Natural killer cell (primary cell): Measurements from ENCODE around the gene NUAK1. TPM values are rescaled to one million over a fixed set of nuclear protein-coding genes. Genes with fewer than 3 reads are reported as not detected.

Experiments used
- ATAC-seq, 3 donors: fragments of 150-1000 bp in 2 of 3; fragments of 200-7000 bp in 1 of 3; cut with Tn5 transposase; 1 replicate in 1 of 3; 2 replicates in 2 of 3; pipeline ENCODE4 v1.10.0; 2021; ENCODE audit warnings: mild to moderate bottlenecking in 2 of 3, moderate library complexity in 2 of 3
- DNase-seq, 2 donors: peaks; one replicate each; pipeline versions ENCODE4 v3.0.0 to v3.0.0-alpha.2; 2013 to 2021; ENCODE audit warnings: mixed read lengths in 1 of 2
- H3K27ac ChIP-seq: one replicate; pipeline ENCODE4 v1.5.1; 2013; ENCODE audit warnings: mild to moderate bottlenecking, low read length
- H3K27me3 ChIP-seq: one replicate; pipeline ENCODE4 v1.6.1; 2013; ENCODE audit warnings: low read length; ENCODE audit not compliant: control insufficient read depth, insufficient read depth
- H3K36me3 ChIP-seq: one replicate; pipeline ENCODE4 v1.6.1; 2013; ENCODE audit warnings: low read length; ENCODE audit not compliant: control insufficient read depth, insufficient read depth
- H3K4me1 ChIP-seq: one replicate; pipeline ENCODE4 v1.6.1; 2013; ENCODE audit warnings: low read length; ENCODE audit not compliant: control insufficient read depth, insufficient read depth
- H3K4me3 ChIP-seq: one replicate; pipeline ENCODE4 v1.5.1; 2013; ENCODE audit warnings: low read length
- H3K9me3 ChIP-seq: one replicate; pipeline ENCODE4 v1.6.1; 2013; ENCODE audit warnings: low read length; ENCODE audit not compliant: control insufficient read depth, insufficient read depth
- H3K27ac Mint-ChIP-seq, 2 donors: one replicate each; pipeline ENCODE4 v1.8.0; 2022; ENCODE audit warnings: mild to moderate bottlenecking in 2 of 2, mixed read lengths in 2 of 2, moderate library complexity in 1 of 2
- H3K27me3 Mint-ChIP-seq, 2 donors: one replicate each; pipeline ENCODE4 v1.8.0; 2022; ENCODE audit warnings: low read depth in 2 of 2, mixed read lengths in 2 of 2
- H3K36me3 Mint-ChIP-seq: one replicate; pipeline ENCODE4 v1.8.0; 2022; ENCODE audit warnings: mixed read lengths
- H3K4me1 Mint-ChIP-seq, 2 donors: one replicate each; pipeline ENCODE4 v1.8.0; 2022; ENCODE audit warnings: mixed read lengths in 2 of 2
- H3K4me3 Mint-ChIP-seq: one replicate; pipeline ENCODE4 v1.8.0; 2022; ENCODE audit warnings: mild to moderate bottlenecking, moderate library complexity, mixed read lengths
- H3K9me3 Mint-ChIP-seq, 2 donors: one replicate each; pipeline ENCODE4 v1.8.0; 2022; ENCODE audit warnings: mixed read lengths in 2 of 2
- WGBS: methylation state at CpG from one replicate; pipeline ENCODE4 v1.1.7; 2013; ENCODE audit warnings: missing lambda C conversion rate; ENCODE audit not compliant: insufficient coverage; 5-methylcytosine and 5-hydroxymethylcytosine counted together
- intact Hi-C: fragments of 100-400 bp; cut with micrococcal nuclease; formaldehyde crosslinking; loops from one replicate; pipeline ENCODE4 v1.14.2; 2022
- total RNA-seq, 4 donors: library from RNA; stranded (reverse); fragments of 120-200 nt in 1 of 4; gene quantifications; one replicate each; pipeline versions ENCODE4 v1.2.3 to v1.2.4, GENCODE V29; 2013 to 2022
- TF ChIP-seq, protein P1 (sequence below): fragments of 200-600 bp; IDR thresholded peaks from one replicate; pipeline ENCODE4 v1.8.0; 2022; ENCODE audit warnings: antibody characterized with exemption

Gene NUAK1
- total RNA-seq, 3 donors from 2014 or later (not counting 1 experiment from before 2014, with no cell fraction given): 1.4 to 10.9 (median 3.4) TPM

DNA sequence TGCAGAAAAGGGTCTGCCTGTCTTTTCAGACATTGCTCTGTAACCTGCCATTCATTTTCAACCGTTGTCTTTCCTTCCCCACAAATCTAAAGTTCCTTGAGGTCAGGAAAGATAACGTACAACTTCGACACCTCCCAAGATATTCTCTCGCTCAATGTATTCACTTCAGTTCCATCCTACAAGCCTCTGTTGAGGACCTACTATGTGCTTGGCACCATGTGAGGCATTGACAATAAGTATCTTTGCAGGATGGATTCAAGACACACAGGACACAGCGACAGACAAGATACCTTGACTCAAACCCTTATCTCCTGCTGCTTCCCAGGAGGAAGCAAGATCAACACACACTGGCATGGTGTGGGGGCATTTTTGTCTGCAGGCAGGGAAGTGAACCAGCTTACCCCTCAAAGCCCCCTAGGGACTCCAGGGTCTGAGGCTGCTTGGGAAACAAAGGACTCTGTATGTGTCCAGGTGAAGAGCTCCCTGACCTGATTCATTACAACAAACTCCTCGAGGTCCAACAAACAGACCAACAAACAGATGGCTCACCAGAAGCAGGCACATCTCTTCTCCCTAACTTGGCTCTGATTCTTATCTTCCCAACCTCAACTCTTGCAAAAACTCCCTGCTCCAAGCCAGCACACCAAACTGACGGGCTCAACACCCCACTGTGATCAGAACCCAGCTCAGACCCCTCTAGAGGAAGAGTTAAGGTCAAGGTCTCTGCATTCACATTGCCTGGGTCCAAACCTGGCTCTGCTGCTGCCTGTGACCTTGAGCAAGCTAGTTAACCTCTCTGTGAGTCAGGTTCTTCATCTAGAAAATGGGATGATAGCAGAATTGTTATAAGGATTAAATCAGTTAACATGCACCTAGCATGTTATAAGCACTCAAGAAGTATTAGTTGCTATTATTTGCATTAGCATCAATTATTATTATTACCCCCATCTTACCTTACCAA is 6.3 kb downstream of the NUAK1 start:
- no peaks in the 10 kb centered on the region for H3K36me3 ChIP-seq
- WGBS: 87% methylated on average over 7 of the region's 7 CpGs
- Mint-ChIP-seq H3K27me3 (peaks cover 27 to 53% of the 10 kb centered on the region in 2 donors), H3K4me3 (no peak overlapping the region), H3K27ac (no peak overlapping the region), H3K4me1 (peaks cover 0 to 16% of the 10 kb centered on the region in 2 donors), H3K9me3 (no peaks in the 10 kb centered on the region), H3K36me3 (no peaks in the 10 kb centered on the region)
- intact Hi-C loops: no loop called here
- no peak for ATAC-seq
- TF ChIP-seq, protein P1, sequence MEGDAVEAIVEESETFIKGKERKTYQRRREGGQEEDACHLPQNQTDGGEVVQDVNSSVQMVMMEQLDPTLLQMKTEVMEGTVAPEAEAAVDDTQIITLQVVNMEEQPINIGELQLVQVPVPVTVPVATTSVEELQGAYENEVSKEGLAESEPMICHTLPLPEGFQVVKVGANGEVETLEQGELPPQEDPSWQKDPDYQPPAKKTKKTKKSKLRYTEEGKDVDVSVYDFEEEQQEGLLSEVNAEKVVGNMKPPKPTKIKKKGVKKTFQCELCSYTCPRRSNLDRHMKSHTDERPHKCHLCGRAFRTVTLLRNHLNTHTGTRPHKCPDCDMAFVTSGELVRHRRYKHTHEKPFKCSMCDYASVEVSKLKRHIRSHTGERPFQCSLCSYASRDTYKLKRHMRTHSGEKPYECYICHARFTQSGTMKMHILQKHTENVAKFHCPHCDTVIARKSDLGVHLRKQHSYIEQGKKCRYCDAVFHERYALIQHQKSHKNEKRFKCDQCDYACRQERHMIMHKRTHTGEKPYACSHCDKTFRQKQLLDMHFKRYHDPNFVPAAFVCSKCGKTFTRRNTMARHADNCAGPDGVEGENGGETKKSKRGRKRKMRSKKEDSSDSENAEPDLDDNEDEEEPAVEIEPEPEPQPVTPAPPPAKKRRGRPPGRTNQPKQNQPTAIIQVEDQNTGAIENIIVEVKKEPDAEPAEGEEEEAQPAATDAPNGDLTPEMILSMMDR: no peak
- no peak for DNase-seq
- H3K9me3 ChIP-seq: no peaks in the 10 kb centered on the region
- H3K27me3 ChIP-seq: peaks cover 9% of the 10 kb centered on the region
- no peak overlapping the region for H3K27ac ChIP-seq
- H3K4me3 ChIP-seq: no peak overlapping the region
- H3K4me1 ChIP-seq: peaks cover 8% of the 10 kb centered on the region

DNA sequence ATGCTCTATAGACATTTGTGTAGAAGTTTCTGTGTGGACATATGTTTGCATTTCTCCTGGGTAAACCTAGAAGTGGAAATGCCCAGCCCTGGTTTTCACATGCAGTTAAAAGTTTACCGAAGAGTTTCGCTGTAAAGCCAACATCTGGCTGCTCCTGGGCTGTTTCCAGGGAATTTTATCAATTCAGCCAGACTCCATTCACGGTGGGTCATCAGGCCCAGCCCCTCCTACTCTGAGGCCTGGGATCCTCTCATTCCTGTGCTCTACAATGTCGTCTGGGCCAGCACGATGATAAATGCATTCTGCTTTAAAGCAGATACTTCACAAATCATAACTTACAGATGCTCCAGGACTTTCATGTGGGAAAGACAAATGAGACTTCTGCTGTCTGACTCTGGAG is 7.1 kb downstream of the NUAK1 start:
- Mint-ChIP-seq H3K27me3 (peaks cover 20 to 45% of the 10 kb centered on the region in 2 donors), H3K36me3 (no peaks in the 10 kb centered on the region), H3K27ac (no peak overlapping the region), H3K9me3 (no peaks in the 10 kb centered on the region), H3K4me1 (peaks cover 0 to 13% of the 10 kb centered on the region in 2 donors), H3K4me3 (no peak overlapping the region)
- intact Hi-C loops: no loop called here
- TF ChIP-seq, protein P1: no peak
- no peaks in the 10 kb centered on the region for H3K36me3 ChIP-seq
- no peaks in the 10 kb centered on the region for H3K9me3 ChIP-seq
- 90% methylated on average over 5 of the region's 5 CpGs for WGBS
- DNase-seq (no peak), ATAC-seq (no peak)
- H3K27me3 ChIP-seq: peaks cover 7% of the 10 kb centered on the region
- peaks cover 8% of the 10 kb centered on the region for H3K4me1 ChIP-seq
- H3K4me3 ChIP-seq: no peak overlapping the region
- no peak overlapping the region for H3K27ac ChIP-seq

DNA sequence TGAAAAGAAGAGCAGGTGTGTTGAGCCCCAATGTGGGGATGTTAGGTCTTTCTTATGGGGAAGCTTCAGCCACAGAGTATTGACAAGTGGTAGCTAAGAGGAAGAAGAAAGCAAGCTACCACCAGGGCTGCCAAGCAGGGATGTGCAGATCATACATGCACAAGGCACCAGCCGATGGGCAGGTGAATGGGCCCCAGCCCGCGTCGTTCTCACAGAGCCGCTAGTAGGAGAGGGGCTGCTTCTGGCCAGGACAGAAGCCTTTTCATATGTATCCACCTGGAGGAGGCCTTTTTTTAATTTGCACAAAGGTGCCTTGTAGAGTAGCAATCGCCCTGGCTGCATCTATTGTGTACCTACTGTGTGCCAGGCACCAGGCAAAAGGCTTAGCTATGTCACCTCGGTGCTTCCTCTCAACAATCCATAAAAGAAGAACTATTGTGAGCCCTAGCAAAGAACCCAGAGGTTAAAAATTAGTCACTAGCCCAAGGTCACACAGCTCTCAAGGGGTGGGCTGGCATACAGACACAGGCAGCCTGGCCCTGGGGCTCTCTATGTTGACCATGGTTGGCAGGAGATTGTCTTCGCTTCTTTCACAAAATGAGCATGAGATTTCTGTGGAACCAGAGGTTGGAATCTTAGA is 8.2 kb downstream of the NUAK1 start:
- no peak for ATAC-seq
- 90% methylated on average over 8 of the region's 8 CpGs for WGBS
- Histone ChIP-seq H3K36me3 (no peaks in the 10 kb centered on the region), H3K4me1 (no peaks in the 10 kb centered on the region), H3K27ac (no peak overlapping the region), H3K9me3 (no peaks in the 10 kb centered on the region), H3K27me3 (no peaks in the 10 kb centered on the region), H3K4me3 (no peak overlapping the region)
- intact Hi-C loops: no loop called here
- no peaks in the 10 kb centered on the region for H3K36me3 Mint-ChIP-seq
- peaks cover 0 to 3% of the 10 kb centered on the region in 2 donors for H3K4me1 Mint-ChIP-seq
- H3K9me3 Mint-ChIP-seq: no peaks in the 10 kb centered on the region
- no peak overlapping the region for H3K27ac Mint-ChIP-seq
- TF ChIP-seq, protein P1: no peak
- H3K27me3 Mint-ChIP-seq: peaks cover 17 to 44% of the 10 kb centered on the region in 2 donors
- H3K4me3 Mint-ChIP-seq: no peak overlapping the region
- DNase-seq: no peak
